Measurements from ENCODE around the gene COL18A1. TPM values are rescaled to one million over a fixed set of nuclear protein-coding genes. Genes with fewer than 3 reads are reported as not detected.

COL18A1 gene
- total RNA-seq, 2 donors from 2014 or later, result 117 to 133 TPM

GRCh38 chr21:45420061-45421041 is 15.4 kb downstream of the COL18A1 start:
- intact Hi-C loops (cut with DNase I), result no loop called here

GRCh38 chr21:45421071-45421845 is 16.3 kb downstream of the COL18A1 start:
- DNase-seq (ENCODE audit: low spot score), result peak; percentile 78
- intact Hi-C loops (cut with DNase I), result no loop called here

More at GRCh38 chr21:45420061-45421041, 15.4 kb downstream of the COL18A1 start:
- peak; percentile 72 for DNase-seq (ENCODE audit: low spot score)

GRCh38 chr21:45421846-45422775 is 17.1 kb downstream of the COL18A1 start:
- intact Hi-C loops (cut with DNase I), result no loop called here

GRCh38 chr21:45423201-45423955 is 18.4 kb downstream of the COL18A1 start:
- intact Hi-C loops (cut with DNase I), result no loop called here
- DNase-seq (ENCODE audit: low spot score), result peak; percentile 77

More at GRCh38 chr21:45421846-45422775, 17.1 kb downstream of the COL18A1 start:
- peak; percentile 78 for DNase-seq (ENCODE audit: low spot score)

- intact Hi-C loops (cut with DNase I), result no loop called here
- DNase-seq (ENCODE audit: low spot score), result peak; percentile 79
Measured at GRCh38 chr21:45423968-45424853, 19.2 kb downstream of the COL18A1 start.

GRCh38 chr21:45424854-45425795 is 20.2 kb downstream of the COL18A1 start:
- peak; percentile 74 for DNase-seq (ENCODE audit: low spot score)
- intact Hi-C loops (cut with DNase I), result no loop called here

- intact Hi-C loops (cut with DNase I), result no loop called here
- DNase-seq (ENCODE audit: low spot score), result peak; percentile 90
Measured at GRCh38 chr21:45427331-45428271, 22.6 kb downstream of the COL18A1 start.

DNA sequence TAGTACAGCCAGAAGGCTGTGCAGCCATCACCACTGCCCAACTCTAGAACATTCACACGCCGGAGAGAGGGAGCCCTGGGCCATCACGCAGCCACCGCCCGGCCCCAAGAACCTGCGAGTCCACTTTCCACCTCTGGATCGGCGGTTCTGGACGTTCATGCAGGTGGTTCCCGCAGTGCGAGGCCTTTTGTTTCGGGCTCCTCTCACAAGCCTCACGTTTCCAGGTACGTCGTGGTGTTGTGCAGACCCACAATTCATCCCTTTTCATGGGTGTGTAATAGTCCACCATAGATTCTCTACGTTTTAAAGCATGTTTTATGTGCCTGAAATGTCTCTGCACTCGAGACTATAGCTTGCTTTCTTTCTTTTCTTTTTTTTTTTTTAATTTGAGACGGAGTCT is 23.6 kb downstream of the COL18A1 start:
- no peak for DNase-seq (ENCODE audit: low spot score)
- intact Hi-C loops (cut with DNase I), result no loop called here

DNA sequence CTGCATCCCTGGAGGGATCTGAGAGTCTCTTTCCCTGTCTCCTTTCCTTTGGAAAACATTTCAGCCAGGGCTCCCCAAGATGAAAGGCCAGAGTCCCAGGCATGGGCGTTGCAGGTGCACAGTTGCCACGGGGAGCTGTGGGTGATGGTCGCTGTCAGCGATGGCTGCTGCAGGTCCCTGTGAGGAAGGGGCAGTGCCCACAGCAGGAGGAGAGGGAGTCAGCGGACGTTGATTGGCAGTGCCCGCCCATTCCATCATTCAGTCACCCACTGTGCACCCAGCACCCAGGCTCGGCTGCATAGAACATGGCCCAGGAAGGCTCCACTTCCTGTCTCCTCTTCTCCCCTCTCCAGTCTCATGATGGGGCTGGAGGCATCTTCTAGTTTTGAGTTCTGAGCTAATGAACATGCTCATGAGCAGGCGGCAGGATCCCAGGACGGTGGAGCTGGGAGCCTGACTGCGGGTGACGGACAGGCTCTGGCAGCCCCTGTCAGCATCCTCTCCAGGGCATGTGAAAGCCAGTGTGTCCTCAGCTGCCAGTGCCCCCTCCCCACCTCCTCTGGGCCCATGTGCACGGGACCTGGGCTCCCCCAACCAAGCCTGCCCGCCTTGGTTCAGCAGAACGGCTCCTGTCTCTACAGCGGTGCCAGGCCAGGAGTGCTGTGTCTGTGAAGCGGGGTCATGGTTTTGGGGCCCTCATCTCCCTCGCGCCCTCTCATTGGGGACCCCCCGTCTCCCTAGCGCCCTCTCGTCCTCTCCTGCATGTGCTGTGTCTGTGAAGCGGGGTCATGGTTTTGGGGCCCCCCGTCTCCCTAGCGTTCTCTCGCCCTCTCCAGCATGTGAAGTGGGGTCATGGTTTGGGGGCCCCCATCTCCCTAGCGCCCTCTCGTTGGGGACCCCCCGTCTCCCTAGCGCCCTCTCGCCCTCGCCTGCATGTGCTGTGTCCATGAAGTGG is 24.5 kb downstream of the COL18A1 start:
- intact Hi-C loops (cut with DNase I), result loop anchor here in 1 of 2 donors (10.0 kb wide), 2 partner anchors 55 to 275 kb away; no protein-coding TSS in a partner anchor
- DNase-seq (ENCODE audit: low spot score), result no peak

DNA sequence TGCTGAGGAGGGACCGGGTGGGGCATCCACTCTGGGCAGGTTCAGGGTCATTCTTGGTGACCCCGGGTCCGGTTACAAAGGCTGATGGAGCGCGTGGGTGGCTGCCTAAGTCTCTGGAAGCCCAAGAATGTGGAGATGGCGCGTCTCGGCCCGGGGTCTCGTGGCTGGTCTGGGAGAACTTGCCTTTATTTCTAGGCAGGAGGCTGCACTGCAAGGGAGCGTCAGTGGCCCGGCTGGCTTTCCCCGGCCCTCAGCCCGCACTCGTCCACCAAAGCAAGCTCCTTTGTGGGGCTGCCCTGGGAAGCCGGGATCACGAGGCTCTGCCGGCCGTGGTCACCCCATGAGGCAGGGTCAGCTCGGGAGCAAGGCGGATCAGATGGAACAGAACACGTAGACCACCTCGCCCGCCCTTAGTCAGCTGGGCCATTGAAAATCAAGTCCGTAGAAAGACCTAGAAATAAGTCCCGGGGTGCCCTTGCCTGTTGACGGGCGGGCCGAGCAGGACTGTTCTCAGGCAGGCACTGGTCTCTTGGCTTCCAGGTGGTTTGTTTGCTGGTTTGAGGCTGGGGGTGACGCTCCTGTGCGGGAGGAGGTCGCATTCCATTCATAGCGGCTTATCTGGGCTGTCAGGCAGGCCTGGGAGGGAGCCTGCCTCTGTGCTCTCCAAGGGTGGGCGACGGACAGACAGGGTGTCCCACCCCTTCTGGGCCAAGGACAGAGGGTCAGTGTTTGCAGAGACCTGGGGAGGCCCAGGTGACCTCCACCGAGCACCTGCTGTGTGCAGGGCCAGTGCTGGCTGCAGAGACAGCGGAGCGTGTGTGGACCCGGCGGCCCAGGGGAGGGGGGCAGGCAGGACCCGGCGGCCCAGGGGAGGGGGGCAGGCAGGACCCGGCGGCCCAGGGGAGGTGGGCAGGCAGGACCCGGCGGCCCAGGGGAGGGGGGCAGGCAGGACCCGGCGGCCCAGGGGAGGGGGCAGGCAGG is 25.8 kb downstream of the COL18A1 start:
- intact Hi-C loops (cut with DNase I), result loop anchor here in 1 of 2 donors (10.0 kb wide), 2 partner anchors 56 to 276 kb away; no protein-coding TSS in a partner anchor
- DNase-seq (ENCODE audit: low spot score), result no peak

GRCh38 chr21:45431781-45432572 is 27.0 kb downstream of the COL18A1 start:
- no peak for DNase-seq (ENCODE audit: low spot score)
- intact Hi-C loops (cut with DNase I), result loop anchor here in 1 of 2 donors (10.0 kb wide), 2 partner anchors 57 to 277 kb away; no protein-coding TSS in a partner anchor

Data from posterior vena cava (tissue), 2 donors.